Left forelimb (tissue), 1 donor: ENCODE results near the gene SGMS1.

Experiments used
- DNase-seq: peaks from one replicate; pipeline ENCODE4 v3.0.0-alpha.2; 2018; ENCODE audit warnings: low spot score

SGMS1 gene

DNA sequence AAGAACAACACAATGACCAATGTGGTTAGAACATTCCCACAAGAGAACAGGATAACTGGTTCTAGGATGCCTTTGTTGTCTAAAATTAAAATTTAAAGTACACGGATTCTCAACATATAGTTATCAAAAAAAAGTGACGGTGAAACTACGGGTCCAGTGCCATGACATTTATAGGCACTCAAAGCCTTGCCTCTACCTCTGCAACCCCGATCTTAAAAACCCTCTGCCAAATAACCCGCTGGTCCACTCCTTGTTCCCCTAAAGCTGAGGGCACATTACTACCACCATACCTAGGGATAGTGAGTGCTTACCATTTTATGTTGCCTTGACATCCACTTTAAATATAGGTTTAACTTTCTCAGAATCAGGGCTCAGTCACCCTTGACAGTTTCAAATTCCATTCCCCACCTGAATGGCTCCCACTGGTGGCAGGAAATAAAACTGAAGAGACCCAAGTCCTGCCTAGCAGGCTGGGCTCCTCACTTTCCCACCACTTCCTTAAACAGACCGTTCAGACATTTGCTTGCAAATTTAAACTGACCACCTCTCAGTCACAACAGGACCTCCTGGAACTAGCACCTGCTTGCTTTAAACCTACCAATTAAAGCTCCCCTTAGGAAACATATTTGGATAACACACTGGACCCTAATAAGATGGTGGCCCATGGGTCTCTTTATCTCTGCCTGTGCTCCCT is 202.6 kb downstream of the SGMS1 start:
- no peak for DNase-seq

DNA sequence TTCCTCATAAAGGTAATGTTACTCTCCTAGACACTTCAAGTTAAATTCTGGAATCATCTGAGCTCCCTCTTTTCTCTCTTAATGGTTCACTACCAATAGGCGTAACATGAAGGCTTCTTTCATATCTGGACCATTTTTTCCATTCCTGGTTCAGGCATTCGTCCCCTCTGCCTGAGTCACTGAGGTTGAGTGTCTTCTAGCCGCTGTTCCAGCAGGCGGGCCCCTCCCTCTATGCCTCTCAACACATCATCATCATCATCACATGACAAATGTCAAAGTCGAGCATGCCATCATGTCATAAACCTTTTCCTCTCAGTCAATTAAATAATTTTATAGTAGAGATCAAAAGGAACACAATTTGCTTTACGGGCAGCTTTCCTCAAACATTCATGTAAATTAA is 203.6 kb downstream of the SGMS1 start:
- DNase-seq = no peak

DNA sequence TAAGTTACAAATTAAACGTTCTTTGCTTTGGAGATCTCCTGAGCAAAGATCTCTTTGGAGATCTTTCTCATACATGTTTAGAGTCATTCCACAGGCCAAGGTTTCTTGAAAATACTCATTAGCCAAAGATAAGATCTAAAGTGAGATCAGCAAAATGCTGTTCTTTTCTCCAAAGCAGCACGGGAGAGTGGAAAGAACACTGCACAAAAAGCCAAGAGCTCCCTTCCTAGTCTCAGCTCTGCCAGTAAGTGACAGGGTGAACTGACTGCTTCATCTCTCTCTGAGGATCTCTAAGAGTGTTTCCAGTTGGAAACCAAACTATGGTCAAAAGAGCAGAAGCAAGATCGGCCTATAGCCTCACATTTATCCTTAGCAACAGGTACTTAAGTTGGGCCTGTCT is 204.0 kb downstream of the SGMS1 start:
- no peak for DNase-seq

DNA sequence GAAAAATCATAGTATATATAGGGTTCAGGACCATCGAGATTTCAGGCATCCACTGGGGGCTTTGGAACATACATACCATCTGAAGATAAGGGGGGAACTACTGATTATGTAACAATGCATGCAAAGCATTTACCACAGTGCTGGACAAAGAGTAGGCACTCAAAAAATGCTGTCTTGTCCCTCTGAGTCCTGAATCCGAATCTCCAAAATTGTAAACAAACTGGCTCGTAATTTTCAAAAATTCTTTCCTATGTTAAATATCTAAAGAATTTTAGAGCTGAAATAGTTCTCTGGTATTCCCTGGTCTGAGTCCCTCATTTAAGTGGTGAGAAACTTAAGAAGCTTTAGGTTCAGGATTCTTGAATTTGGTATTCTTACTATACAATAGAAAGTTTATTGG is 204.7 kb downstream of the SGMS1 start:
- no peak for DNase-seq

DNA sequence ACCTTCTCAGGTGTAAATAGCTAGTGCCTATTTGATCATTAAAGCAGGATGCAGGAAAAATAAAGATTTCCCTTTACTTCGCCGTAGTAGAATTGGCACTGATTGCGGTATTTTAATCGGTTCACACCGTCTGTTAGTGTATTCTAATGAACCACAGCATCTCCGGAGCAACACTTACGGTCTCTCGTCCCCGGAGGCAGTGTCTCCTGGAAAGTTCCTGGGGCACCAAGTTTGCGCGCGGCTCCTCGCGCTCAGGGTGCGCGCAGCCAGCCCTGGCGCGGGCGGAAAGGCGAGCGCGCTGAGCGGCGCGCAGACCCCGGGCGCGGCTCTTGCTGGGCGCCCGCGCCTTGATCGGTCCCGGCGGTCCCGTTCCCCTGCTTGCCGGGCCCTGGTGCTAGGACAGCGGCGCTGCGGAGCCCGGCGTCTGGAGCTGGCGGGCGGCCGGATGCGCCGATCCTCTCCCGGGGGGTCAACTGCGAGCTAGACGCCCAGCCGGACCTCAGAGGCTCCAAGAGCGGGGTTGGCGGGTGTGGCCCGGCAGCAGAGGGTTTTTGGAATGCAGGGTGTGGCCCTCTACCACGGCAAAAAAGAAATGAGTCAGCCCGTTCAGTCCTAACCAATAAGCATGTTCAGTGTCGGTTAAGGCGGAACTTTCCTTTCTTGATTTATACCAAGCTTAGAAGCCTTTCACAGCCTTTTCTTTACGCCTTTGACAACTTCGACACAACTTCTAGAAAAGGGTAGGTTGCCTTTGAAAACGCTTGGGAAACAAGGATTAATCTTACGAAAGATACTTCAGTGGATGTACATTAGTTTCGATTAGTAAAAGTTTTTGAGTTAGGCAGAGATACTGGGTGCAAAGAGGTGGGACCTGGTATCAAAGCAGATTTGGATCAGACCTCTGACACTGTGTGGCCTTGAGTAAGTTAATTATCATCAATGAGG is 205.6 kb downstream of the SGMS1 start:
- peak; percentile 85 for DNase-seq

DNA sequence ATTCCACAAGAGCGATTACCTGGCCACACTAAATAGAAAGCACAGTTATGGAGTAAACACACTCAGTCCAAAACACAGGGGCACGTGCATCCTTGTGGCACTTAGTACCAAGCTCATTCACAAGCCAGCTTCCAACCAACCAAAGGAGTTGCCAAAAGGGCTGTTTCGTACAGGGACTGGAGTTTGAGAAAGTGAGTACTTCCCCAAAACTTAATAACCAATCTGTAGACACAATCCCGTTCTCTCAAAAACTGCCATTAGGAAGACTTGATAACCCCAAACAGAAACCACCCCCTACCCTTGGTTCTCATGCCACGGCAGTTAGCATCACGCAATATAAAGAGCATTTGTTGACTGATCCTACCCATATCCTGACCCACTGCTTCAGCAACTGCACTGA is 206.3 kb downstream of the SGMS1 start:
- DNase-seq = no peak

DNA sequence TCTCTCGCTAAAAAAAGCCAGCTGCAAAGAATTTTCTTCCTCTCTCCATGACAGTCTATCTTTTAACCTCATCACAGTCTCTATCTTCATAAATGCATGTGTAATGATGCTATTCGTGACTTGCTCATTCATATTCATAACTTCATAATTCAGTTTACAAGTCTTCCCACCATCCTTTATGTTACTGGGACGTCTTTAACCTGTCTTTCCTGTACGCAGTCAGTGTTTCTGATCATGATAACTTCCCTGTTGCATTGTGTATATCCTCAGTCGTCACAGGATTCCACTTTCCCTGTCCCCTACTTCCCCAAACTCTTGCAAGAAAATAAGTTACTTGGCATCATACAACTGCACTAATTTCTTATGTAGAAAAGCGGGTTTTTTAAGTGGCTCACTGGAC is 206.9 kb downstream of the SGMS1 start:
- no peak for DNase-seq

DNA sequence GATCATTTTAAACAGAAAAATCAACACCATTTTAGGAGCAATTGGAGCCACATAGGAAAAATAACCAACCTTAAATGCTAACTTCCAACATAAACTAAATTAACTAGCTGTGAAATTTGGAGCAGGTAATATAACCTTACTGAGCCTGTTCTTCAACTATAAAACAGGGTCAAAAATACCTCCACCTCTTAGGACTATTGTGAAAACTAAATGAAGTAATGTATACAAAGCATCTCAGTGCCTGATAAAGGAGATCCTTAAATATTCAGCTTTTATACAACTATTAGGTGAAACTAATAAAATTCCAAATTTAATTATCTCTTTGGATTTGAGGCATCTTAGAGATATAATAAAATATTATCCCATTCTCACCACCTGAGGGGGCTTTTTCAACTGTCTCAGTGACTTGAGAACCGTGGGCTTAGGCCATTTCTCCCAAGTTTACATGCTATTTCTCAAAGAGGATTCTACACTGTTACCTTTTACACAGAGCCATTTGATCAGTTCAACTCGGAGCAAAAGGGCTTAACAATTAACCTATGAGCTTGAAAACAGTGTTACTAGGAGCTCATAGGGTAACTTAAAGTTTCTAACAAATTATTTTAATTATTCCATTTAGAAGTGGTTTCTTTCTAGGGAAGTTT is 207.5 kb downstream of the SGMS1 start:
- DNase-seq = no peak

DNA sequence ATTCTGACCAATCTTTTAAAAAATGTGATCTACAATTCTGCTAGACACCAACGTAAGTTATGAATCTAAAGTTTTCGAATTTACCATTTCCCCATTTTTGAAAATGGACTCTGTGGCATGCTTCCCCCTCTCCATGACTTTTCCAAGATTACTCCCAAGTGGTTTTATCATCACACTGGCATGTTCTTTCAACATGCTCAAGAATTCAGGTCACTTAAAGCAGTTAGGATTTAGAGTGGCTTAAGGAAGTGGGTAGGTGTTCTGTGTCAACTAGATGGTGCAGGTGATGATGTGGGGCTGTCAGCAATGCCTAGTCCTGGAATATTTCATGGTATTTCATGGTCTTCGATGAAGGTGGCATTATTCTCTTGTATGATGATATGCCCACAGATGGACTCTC is 208.5 kb downstream of the SGMS1 start:
- no peak for DNase-seq

DNA sequence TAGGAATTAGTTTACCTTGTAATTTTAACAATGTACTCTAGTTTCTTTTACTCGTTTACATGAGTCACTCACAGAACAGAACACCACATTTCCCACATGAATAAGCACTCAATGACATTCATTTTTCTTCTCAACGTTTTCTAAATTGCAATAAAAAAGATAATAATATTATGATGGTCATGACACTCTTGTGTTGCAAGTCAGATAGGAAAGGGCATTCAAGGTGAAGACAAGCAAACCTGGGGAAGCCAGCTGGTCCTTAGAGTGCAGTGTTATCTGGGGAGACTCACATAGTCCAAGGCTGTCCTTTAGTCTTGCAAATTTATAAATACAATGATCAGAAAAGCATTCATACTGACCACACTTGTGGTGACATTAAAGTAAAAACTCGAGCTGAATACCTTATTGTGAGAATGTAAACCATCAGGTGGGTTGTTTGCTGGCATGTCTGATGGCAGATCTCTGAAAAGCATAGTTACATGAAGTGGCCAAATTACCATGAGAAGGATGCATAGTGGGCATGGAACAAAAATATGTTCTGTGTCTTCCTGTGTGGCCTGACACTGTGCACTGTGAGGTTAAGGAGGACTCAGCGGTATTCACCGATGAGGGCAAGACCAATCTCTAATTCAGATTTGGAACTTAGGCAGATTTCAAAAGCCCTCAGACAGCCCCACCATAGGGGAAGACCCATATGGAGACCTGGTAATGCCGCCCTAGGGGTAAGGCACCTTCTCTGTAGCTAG is 213.5 kb downstream of the SGMS1 start:
- DNase-seq = no peak

DNA sequence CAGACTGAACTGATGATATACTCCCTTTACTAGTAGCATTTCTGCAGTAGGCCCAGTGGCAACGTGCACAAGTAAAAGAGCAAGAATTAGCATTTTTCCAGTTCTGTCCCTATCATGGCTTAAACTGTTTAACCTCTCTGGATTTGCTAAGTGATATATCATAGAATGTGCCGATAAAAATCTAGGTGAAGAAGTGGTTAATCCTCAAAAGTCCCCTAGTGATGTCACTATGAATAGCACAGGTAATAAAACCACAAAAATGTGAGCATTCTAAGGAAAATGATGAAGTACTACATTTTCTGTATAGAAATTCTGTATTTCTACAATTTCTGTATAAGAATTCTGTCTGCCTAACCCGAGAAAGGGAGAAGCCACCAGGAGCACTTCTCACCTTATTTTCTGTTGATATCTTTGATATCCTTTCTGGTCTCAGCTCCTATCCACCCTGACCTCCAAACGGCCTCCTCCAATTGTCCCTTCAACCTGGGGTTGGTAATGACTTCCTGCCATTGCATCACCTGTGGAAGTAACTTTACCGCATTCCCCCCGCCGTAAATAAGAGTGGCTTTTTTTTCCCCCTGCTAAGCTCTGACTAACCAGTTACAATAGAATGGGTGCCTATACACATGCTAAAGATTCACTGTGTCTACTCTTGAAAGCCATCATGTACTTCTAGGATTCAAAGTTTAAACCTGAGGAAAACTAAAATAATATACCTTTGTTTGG is 216.5 kb downstream of the SGMS1 start:
- DNase-seq = no peak

DNA sequence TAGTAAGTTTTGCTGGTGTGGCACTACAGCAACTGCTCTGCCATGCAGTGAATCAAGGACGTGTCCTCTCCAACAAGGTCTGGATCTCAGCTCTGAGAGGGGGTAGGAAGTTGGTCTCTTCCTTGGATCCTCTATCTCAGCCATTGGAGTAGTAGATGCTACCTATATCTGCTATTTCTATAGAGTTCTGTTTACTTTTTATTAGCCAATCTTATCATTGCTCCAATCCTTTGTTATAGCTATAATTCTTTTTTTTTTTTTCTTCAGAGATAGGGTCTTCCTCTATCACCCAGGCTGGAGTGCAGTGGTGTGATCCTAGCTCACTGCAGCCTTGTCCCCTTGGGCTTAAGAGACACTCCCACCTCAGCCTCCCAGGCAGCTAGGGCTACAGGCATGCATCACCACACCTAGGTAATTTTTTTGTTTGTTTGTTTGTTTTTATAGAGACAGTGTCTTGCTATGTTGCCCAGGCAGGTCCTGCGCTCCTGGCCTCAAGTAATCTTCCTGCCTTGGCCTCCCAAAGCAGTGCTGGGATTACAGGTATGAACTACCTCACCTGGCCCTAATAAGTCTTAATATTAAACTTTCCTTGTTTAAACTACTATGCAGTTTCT is 217.2 kb downstream of the SGMS1 start:
- DNase-seq = no peak

DNA sequence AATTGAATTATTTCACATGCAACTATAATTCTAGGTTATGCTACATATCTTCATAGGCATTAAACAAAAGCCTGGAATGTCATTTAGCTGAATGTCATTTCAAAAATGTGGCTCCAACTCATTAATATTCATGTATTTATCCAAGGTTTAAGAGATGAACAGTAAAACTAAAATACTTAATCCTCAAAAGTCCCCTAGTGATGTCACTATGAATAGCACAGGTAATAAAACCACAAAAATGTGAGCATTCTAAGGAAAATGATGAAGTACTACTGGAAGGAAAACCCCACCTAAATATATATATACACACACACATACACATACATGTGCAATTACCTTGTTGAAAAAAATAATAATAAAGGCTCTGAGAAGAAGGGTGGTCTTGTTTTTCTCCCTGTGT is 218.0 kb downstream of the SGMS1 start:
- DNase-seq = no peak

DNA sequence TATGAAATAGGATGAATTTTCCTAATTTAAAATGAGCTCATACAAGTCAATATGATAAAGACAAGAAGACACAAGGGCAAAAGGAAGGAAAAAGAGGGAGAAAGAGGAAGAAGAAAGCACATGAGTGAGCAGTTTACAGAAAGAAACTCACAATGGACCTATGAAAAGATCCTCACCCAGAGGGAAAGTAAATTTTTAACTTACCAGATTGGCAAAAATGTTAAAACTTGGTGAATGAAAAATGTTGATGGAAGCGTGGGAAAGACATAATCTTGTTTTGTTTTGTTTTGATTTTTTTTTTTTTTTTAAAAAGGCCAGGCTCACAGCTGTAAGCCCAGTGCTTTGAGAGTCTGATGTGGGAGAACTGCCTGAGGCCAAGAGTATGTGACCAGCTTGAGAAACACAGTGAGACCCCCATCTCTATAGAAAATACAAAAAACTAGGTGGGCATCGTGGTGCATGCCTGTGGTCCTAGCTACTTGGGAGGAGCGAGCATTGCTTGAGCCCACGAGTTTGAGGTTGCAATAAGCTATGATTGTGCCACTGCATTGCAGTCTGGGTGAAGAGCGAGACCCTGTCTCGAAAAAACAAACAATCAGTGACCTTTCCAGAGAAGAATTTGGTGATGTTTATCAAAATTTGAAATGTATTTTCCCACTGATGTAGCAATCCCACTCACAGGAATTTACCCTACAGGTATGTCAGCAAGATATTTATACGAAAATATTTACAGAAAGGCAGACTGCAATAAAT is 219.6 kb downstream of the SGMS1 start:
- no peak for DNase-seq

DNA sequence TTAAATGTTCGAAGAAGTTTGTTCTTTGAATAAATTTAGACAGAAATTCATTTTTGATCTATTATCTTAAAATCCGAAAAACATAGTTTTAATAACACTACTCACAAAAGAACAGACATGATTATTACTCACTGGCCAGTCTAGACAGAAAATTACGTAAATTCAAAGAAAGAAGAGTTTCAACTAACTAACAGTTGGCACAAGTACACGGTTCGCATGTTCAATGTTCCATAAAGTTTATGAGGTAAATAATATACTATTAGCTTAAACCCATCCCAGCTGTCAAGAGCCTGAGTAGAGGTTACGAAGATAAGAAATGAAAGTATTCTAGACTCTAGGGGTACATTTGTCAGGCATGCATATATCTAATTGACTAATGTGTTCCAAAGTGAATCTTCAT is 220.7 kb downstream of the SGMS1 start:
- DNase-seq = no peak

DNA sequence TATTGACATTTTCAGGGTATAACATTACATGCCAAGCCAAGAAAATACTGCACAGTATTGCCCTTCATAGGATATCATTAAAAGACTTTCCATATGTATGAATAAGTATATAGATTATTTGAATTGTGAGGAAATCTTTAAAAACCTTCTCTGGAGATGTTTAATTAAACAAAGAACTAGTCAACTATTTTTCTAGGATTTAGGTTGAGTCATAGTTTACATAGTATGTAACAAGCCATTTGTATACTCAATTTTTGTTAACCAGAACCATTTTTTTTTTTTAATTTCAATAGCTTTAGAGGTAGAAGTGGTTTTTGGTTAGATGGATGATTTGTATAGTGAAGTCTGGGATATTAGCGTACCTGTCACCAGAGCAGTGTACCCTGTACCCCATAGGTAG is 221.3 kb downstream of the SGMS1 start:
- DNase-seq = no peak

DNA sequence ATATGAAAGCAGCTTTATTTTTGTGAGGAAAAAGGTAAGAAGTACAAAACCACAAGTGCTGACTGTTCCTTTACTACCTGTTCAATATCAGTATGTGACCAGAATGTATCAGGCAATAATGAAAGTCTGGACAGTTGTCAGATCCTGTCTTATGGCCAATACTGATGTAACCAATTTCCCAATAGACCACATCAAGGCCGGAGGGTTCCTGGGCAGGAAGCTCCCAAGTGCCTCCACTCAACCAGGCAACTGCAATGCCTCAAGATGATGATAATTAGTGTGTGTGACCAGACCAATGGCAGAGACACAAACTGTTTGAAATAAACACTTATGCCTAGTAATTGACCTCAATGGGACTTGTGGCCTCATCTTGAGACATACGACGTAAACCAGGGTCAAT is 223.1 kb downstream of the SGMS1 start:
- no peak for DNase-seq

DNA sequence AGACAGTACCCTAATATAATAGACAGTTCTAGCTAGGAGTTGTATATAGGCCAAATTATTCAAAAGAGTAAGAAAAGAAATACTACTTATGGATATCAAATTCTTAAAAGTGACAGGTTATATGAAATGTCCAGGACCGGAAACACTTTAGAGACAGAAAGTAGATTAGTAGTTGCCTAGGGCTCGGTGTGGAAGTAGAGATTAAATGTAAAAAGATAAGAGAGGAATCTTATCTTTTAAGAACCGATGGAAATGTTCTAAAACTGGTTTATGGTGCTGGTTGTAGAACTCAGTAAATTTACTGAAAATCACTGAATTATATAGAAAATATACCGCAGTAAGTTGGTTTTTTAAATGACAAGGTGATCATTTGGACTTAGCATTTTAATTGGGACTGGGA is 224.9 kb downstream of the SGMS1 start:
- no peak for DNase-seq

DNA sequence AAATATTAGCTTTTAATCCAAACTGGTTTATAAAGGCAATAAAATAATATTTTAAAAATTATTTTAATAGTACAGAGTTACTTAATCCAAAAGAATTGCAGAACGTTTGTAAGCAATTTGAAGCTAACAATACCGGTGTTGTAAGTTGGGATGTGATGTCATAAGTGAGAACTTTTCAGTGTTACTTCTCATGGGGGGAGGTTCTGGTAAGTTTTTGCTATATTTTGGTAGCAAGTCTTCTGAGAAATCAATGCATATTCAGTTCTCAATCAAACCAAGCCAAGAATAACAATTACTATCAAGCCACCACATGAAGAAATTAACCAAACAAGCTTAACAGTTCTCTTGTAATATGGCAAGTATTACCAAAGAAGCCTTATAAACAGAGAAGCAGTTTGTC is 225.4 kb downstream of the SGMS1 start:
- DNase-seq = no peak
